Measurements from ENCODE around the gene IL34.

DNA sequence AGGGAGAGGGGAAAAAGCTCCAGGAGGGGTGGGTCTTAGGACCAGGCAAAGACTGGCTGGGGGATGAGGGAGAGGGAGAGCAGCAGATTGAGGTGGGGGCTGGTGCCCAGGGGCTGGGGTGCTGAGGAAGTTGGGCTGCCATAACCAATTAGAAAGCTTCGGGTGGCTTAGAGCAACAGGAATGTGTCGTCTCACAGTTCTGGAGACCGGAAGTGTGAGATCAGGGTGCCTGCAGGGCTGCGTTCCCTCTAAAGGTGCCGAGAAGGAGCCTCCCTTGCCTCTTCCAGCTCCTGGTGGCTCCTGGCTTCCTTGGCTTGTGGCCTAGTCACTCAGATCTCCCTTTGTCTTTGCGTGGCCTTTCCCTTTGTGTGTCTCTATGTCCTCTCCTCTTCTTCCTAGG is 2.2 kb downstream of the IL34 start:
- TF ChIP-seq, protein P1, sequence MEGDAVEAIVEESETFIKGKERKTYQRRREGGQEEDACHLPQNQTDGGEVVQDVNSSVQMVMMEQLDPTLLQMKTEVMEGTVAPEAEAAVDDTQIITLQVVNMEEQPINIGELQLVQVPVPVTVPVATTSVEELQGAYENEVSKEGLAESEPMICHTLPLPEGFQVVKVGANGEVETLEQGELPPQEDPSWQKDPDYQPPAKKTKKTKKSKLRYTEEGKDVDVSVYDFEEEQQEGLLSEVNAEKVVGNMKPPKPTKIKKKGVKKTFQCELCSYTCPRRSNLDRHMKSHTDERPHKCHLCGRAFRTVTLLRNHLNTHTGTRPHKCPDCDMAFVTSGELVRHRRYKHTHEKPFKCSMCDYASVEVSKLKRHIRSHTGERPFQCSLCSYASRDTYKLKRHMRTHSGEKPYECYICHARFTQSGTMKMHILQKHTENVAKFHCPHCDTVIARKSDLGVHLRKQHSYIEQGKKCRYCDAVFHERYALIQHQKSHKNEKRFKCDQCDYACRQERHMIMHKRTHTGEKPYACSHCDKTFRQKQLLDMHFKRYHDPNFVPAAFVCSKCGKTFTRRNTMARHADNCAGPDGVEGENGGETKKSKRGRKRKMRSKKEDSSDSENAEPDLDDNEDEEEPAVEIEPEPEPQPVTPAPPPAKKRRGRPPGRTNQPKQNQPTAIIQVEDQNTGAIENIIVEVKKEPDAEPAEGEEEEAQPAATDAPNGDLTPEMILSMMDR (IDR thresholded peaks at IDR 0.05; ENCODE audit: low read depth, low read length), result no peak
- no peak for TF ChIP-seq EZH2phosphoT487 (IDR thresholded peaks at IDR 0.05; ENCODE audit: low read depth)
